HepG2 (cell line): ENCODE results near the gene HCAR1. TPM values are rescaled to one million over a fixed set of nuclear protein-coding genes. Genes with fewer than 3 reads are reported as not detected.
A peak's percentile ranks its signal among the peaks of the same experiment; 100 is the strongest.

ENCODE experiments used
- ASH2L ChIP-seq: fragments of 300-600, 200-600 bp; sonication (generic); IDR thresholded peaks from 2 replicates; pipeline ENCODE4 v1.7.0; 2017; ENCODE audit warnings: low read depth, mild to moderate bottlenecking, moderate library complexity, mixed read lengths, low read length; ENCODE audit not compliant: insufficient read length
- BORCS8-MEF2B ChIP-seq: sonication (generic); formaldehyde crosslinking; IDR thresholded peaks from 2 replicates; pipeline ENCODE4 v1.8.0; 2022; ENCODE audit warnings: mild to moderate bottlenecking, missing genetic modification reagents
- CERS6 ChIP-seq: sonication (generic); formaldehyde crosslinking; IDR thresholded peaks from 2 replicates; pipeline ENCODE4 v1.5.0; 2020; ENCODE audit warnings: missing genetic modification reagents
- DPF2 ChIP-seq: sonication (generic); formaldehyde crosslinking; IDR thresholded peaks from 2 replicates; pipeline ENCODE4 v1.4.0; 2020; ENCODE audit warnings: mild to moderate bottlenecking, low read depth, missing genetic modification reagents, borderline replicate concordance
- MEIS2 ChIP-seq: sonication (generic); formaldehyde crosslinking; IDR thresholded peaks from 2 replicates; pipeline ENCODE4 v1.9.0; 2021; ENCODE audit warnings: mild to moderate bottlenecking, missing genetic modification reagents
- SALL2 ChIP-seq: sonication (generic); formaldehyde crosslinking; IDR thresholded peaks from 2 replicates; pipeline ENCODE4 v1.8.1; 2023; ENCODE audit warnings: mild to moderate bottlenecking, missing genetic modification reagents, inconsistent platforms
- SOX13 ChIP-seq, 3 experiments: fragments of 450-650 bp in 1 of 3; sonication (generic) in 1 of 3; formaldehyde crosslinking in 1 of 3; IDR thresholded peaks in 2 of 3; conservative IDR thresholded peaks in 1 of 3; 2 replicates each; pipeline versions ENCODE4 v1.5.0 to v1.6.1; 2016 to 2020; ENCODE audit warnings: antibody characterized with exemption in 1 of 3, mild to moderate bottlenecking in 1 of 3, missing compliant biosample characterization in 1 of 3, missing genetic modification reagents in 1 of 3, moderate library complexity in 1 of 3
- SRSF9 ChIP-seq: fragments of 200-400 bp; formaldehyde crosslinking; IDR thresholded peaks from 2 replicates; pipeline ENCODE4 v1.6.1; 2018; ENCODE audit warnings: borderline replicate concordance, mild to moderate bottlenecking, low read depth, low read length; ENCODE audit not compliant: insufficient read depth, poor library complexity, severe bottlenecking
- ZEB1 ChIP-seq: IDR thresholded peaks from 2 replicates; pipeline ENCODE4 v1.6.1; 2012; ENCODE audit warnings: mild to moderate bottlenecking, low read depth, inconsistent platforms; ENCODE audit not compliant: insufficient replicate concordance
- ZFP91 ChIP-seq: sonication (generic); formaldehyde crosslinking; IDR thresholded peaks from 2 replicates; pipeline ENCODE4 v1.9.0; 2022; ENCODE audit warnings: missing genetic modification reagents, mild to moderate bottlenecking, borderline replicate concordance
- ZMAT5 ChIP-seq: sonication (generic); formaldehyde crosslinking; IDR thresholded peaks from 2 replicates; pipeline ENCODE4 v1.5.0; 2020; ENCODE audit warnings: mild to moderate bottlenecking, low read depth, missing genetic modification reagents, borderline replicate concordance
- ZNF232 ChIP-seq: sonication (generic); formaldehyde crosslinking; IDR thresholded peaks from 2 replicates; pipeline ENCODE4 v1.4.0; 2020; ENCODE audit warnings: missing genetic modification reagents, borderline replicate concordance
- ZNF451 ChIP-seq: sonication (generic); formaldehyde crosslinking; IDR thresholded peaks from 2 replicates; pipeline ENCODE4 v1.5.0; 2020; ENCODE audit warnings: mild to moderate bottlenecking, missing genetic modification reagents
- ZNF616 ChIP-seq: sonication (generic); formaldehyde crosslinking; IDR thresholded peaks from 2 replicates; pipeline ENCODE4 v1.5.0; 2020; ENCODE audit warnings: low read depth, mild to moderate bottlenecking, missing genetic modification reagents
- ZNF674 ChIP-seq: sonication (generic); formaldehyde crosslinking; IDR thresholded peaks from 2 replicates; pipeline ENCODE4 v1.5.0; 2020; ENCODE audit warnings: low read depth, mild to moderate bottlenecking, missing genetic modification reagents
- ZNF780A ChIP-seq: sonication (generic); formaldehyde crosslinking; IDR thresholded peaks from 2 replicates; pipeline ENCODE4 v1.8.0; 2022; ENCODE audit warnings: mild to moderate bottlenecking, missing genetic modification reagents, moderate library complexity
- polyA plus RNA-seq, 8 experiments: library from polyadenylated mRNA; depleted of rRNA in 3 of 8; stranded (reverse) in 7 of 8; unstranded in 1 of 8; fragments of >200 nt; fragmentation: Illumina TruSeq in 4 of 8; extraction: Trizol in 4 of 8; gene quantifications; 2 replicates each; pipeline versions ENCODE4 v1.2.1 to v1.2.3, GENCODE V29; 2011 to 2016; ENCODE audit warnings: low read depth in 4 of 8, missing spikeins in 1 of 8, mixed read lengths in 1 of 8; ENCODE audit not compliant: insufficient read depth in 1 of 8
- total RNA-seq, 5 experiments: library from RNA; depleted of rRNA; stranded (reverse); fragments of >200 nt; fragmentation: Illumina TruSeq; extraction: Trizol; gene quantifications; 2 replicates each; pipeline ENCODE4 v1.2.3, GENCODE V29; 2016; ENCODE audit warnings: low read depth in 1 of 5
- TF ChIP-seq, protein P1 (sequence below): sonication (generic); formaldehyde crosslinking; IDR thresholded peaks from 2 replicates; pipeline ENCODE4 v1.5.0; 2020; ENCODE audit warnings: mild to moderate bottlenecking, missing genetic modification reagents
- TF ChIP-seq, protein P2 (sequence below): sonication (generic); formaldehyde crosslinking; IDR thresholded peaks from 2 replicates; pipeline ENCODE4 v1.4.0; 2020; ENCODE audit warnings: missing genetic modification reagents

HCAR1 gene
- total and polyA plus RNA-seq, 2 of the 13 experiments (the other 11 are each of a cell fraction or from before 2014, with no cell fraction given), result 0.53 to 4.4 TPM

GRCh38 chr12:122721057-122721545 lies 9.5 kb downstream of the HCAR1 start (continued):
- TF ChIP-seq ZNF616 (CRISPR knock-in tag) (no peak), BORCS8-MEF2B (CRISPR knock-in tag) (no peak), ZNF780A (CRISPR knock-in tag) (no peak), DPF2 (peak; percentile 74; the same call in 1 of the 2 replicates), SRSF9 (no peak), CERS6 (no peak), ZNF451 (no peak), ZNF674 (CRISPR knock-in tag) (no peak), ZFP91 (CRISPR knock-in tag) (no peak), ZEB1 (no peak), MEIS2 (CRISPR knock-in tag) (peak; percentile 16; the same call in 1 of the 2 replicates), ZNF232 (CRISPR knock-in tag) (0 out of 2 replicates have a peak, but pooled peaks have one; percentile 19), ZMAT5 (CRISPR knock-in tag) (no peak), SALL2 (CRISPR knock-in tag) (no peak), ASH2L (peak; percentile 63), SOX13 (IDR thresholded peaks at IDR 0.05) (no peak), SOX13 (CRISPR knock-in tag; conservative IDR thresholded peaks at IDR 0.05 in 1 of 2, IDR thresholded peaks at IDR 0.05 in 1 of 2) (peak in 1 of 2 experiments; percentile 53; a peak in 1 of 4 replicates)
- TF ChIP-seq, protein P1, sequence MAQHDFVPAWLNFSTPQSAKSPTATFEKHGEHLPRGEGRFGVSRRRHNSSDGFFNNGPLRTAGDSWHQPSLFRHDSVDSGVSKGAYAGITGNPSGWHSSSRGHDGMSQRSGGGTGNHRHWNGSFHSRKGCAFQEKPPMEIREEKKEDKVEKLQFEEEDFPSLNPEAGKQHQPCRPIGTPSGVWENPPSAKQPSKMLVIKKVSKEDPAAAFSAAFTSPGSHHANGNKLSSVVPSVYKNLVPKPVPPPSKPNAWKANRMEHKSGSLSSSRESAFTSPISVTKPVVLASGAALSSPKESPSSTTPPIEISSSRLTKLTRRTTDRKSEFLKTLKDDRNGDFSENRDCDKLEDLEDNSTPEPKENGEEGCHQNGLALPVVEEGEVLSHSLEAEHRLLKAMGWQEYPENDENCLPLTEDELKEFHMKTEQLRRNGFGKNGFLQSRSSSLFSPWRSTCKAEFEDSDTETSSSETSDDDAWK (CRISPR knock-in tag), result no peak
- TF ChIP-seq, protein P2, sequence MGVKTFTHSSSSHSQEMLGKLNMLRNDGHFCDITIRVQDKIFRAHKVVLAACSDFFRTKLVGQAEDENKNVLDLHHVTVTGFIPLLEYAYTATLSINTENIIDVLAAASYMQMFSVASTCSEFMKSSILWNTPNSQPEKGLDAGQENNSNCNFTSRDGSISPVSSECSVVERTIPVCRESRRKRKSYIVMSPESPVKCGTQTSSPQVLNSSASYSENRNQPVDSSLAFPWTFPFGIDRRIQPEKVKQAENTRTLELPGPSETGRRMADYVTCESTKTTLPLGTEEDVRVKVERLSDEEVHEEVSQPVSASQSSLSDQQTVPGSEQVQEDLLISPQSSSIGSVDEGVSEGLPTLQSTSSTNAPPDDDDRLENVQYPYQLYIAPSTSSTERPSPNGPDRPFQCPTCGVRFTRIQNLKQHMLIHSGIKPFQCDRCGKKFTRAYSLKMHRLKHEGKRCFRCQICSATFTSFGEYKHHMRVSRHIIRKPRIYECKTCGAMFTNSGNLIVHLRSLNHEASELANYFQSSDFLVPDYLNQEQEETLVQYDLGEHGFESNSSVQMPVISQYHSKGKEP, result no peak
